GM19468 (cell line): ENCODE data around the gene CATSPERZ.

Experiments used
- ATAC-seq: cut with Tn5 transposase; IDR thresholded peaks from one replicate; pipeline ENCODE4 v1.9.1; 2021; ENCODE audit warnings: mild to moderate bottlenecking, moderate library complexity, moderate number of reproducible peaks; ENCODE audit not compliant: unreplicated experiment; ENCODE audit errors: extremely low read depth

The CATSPERZ gene, protein sequence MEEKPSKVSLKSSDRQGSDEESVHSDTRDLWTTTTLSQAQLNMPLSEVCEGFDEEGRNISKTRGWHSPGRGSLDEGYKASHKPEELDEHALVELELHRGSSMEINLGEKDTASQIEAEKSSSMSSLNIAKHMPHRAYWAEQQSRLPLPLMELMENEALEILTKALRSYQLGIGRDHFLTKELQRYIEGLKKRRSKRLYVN

DNA sequence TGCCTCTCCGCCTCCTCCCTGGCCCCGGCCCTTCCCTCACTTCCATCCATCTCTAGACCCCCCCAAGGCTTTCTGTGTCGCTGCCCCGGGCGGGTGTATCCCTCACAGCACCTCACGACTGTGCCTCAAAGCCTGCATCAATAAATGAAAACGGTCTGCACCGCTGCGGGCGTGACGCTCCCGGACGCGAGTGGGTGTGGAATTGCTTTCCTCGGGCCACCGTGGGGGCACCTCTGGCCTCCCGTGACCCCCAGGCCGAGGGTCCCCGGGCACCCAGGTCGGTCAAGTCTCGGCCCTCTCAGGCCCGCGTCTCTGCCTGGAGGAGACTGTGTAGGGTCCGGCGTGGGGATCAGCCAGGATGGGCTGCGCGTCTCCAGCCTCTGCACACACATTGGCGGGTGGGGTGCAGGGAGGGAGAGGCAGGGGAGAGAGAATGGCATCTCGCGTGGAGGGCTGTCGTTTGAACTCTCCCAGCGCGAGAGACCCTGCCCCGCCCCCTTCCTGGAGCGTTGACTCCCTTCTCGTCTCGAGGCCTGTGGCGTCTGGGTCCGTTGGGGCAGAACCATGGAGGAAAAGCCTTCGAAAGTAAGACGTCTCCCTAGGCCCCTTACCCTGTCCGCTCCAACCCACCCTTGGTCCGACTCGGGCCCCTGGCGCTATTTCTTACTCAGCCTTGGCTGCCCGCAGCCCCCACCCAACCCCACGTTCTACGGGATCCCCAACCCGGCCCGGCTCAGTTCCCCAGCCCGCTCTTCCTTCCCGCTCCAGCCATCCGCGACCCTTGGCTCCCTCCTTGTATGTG lies at the start of gene CATSPERZ:
TSS of gene CATSPERZ (plus strand) at position 512 of the 802 bp plus-strand sequence. CDS start at position 565, 53 bp downstream.
- ATAC-seq: no peak

DNA sequence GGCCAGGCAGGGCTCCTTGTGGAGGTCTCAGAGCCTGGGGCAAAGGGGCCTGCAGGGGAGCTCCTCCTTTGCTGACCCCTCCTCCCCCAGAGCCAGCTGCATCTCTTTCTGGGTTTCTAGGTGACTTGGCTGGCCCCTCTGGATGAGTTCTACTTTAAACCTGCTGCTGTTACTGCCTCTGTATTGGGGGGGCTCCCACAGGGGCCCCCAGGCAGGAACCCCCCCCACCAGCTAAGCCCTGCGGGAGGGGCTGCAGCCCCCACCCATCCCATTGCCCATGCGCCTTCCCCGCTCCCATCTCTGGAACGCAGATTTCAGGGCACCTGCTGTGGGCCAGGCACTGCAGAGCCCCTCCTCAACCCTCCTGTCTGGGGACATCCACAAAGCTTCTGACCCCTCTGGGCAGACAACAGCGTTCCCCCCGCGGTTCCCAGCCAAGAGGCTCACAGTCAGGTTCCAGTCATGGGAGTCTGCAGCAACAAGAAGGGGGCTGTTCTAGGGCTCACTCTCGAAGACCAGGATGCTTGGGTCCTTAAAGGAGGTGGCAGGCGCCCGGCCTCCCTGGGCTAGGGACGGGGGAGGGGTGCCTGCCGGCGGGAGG lies 49.6 kb upstream of the CATSPERZ start:
- no peak for ATAC-seq

DNA sequence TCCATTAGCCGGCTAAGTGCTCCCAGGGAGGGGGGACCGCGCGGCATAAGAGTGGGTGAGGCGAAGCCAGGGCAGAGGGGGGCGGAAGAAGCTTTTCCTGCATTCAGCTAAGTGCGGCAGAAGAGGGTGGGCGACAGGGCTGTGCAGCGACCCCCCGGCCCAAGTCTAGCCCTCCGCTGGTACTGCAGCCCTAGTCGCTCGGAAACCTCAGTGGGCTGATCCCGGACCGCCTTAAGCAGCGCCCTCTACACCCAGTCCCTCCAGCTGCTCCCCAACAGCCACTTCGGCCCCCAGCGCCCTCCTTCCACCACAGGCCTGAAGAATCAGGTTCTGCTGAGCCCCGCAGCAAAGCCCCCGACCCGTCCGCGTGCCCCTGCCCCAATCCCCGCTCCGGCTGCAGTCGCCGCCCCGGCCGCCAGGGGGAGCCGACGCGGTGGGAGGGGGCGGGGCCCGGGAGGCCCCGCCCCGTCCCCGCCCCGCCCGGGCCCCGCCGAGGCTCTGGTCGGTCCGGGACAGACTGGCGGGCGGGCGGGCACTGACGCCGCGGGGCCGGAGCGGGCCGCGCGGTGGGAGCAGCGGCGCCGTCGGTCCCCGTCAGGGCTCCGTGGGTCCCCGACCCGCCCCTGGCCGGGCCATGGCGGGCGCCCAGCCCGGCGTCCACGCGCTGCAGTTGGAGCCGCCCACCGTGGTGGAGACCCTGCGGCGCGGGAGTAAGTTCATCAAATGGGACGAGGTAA lies 49.0 kb upstream of the CATSPERZ start, which contains the start of gene PLCB3:
TSS of gene PLCB3 (plus strand) at position 515 of the 737 bp plus-strand sequence. CDS start at position 635, 120 bp downstream.
- ATAC-seq: no peak

DNA sequence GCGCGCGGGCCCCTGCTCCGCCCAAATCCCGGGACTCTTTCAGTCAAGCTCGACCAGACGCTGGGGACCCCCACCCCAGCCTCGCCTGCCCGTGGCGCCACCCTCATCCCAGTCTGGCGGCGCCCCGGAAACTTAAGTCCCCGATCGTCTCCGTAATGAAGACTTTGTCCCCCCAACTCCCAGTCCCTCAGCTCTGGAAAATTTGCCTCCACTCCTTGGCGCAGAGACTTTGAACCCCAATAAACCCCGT lies 48.5 kb upstream of the CATSPERZ start:
- no peak for ATAC-seq

DNA sequence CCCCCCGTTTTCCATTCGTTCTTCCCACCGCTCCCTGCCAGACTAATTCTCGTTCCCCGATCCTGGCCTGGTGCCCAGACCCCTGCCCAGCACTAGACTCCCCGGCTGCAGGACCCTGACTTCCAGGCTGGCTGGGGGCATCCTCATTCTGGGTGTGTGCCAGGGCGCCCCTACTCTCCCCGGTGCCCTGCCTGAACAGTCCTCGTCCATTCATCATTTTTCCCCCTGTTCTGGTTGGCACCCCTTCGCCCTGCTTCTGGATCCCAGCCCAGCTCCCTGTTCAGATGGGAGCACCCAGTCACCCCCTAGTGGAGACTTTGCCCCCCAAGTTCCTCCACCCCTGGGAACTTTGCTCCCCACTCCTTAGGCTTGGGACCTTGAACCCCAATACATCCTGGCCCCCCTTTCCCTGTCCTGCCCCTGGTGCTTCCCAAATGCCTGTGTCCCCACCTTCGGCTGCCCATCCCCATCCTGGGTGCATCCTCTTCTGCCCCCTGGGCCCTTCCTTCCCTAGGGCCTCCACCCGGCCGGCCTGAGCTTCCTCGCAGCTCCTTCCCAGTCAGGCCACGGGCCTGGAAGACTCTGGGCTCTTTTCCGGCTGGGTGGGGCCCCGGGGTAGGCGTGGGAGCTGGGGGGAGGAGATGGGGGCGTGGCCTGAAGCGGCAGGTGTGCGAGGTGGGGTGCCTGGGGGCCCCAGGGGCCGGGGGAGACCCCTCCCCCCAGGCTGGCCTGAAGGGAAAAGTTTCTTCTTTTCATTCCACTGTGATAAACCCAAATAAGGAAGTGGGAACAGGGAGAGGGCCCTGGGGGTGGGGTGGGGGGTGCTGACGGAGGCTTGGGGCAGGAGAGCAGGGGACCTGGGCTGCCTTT lies 47.9 kb upstream of the CATSPERZ start:
- ATAC-seq: no peak

GRCh38 chr11:64253043-64253442 lies 47.1 kb upstream of the CATSPERZ start:
- no peak for ATAC-seq

- ATAC-seq: no peak
These were observed 46.7 kb upstream of the CATSPERZ start for GRCh38 chr11:64253481-64253880.

DNA sequence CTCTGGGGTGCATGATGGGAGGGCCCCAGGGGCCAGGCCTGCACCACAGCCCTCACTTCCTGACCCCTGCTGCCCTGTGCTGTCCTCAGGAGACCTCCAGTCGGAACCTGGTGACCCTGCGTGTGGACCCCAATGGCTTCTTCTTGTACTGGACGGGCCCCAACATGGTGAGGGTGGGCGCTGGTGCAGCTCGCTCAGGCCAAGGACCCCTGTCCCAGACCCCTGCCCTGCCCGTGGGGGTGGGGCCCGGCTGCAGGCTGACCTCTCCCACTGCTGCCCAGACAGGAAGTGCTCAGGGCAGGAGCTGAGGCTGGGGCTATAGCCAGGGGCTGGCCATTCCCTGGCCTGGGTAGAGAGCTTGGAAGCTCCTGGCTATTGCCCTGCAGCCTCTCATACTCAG lies 45.8 kb upstream of the CATSPERZ start:
- no peak for ATAC-seq

- no peak for ATAC-seq
These were observed 44.7 kb upstream of the CATSPERZ start for GRCh38 chr11:64255135-64256128.

DNA sequence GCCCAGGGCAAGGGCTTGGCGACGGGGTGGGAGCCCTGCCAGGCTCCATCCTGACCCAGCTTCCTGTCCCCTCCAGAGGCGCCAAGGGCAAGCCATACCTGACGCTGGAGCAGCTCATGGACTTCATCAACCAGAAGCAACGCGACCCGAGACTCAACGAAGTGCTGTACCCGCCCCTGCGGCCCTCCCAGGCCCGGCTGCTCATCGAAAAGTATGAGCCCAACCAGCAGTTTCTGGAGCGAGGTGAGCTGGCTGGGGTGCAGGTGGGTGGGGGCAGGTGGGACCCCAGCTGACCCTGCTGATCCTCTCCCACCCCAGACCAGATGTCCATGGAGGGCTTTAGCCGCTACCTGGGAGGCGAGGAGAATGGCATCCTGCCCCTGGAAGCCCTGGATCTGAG lies 43.9 kb upstream of the CATSPERZ start:
- no peak for ATAC-seq

- no peak for ATAC-seq
These were observed 41.8 kb upstream of the CATSPERZ start for GRCh38 chr11:64258356-64258755.

- no peak for ATAC-seq
These were observed 41.1 kb upstream of the CATSPERZ start for GRCh38 chr11:64258946-64259532.

GRCh38 chr11:64259533-64260067 lies 40.6 kb upstream of the CATSPERZ start:
- no peak for ATAC-seq

- ATAC-seq: no peak
These were observed 39.9 kb upstream of the CATSPERZ start for GRCh38 chr11:64260147-64260708.

GRCh38 chr11:64261556-64262080 lies 38.5 kb upstream of the CATSPERZ start:
- ATAC-seq: no peak

DNA sequence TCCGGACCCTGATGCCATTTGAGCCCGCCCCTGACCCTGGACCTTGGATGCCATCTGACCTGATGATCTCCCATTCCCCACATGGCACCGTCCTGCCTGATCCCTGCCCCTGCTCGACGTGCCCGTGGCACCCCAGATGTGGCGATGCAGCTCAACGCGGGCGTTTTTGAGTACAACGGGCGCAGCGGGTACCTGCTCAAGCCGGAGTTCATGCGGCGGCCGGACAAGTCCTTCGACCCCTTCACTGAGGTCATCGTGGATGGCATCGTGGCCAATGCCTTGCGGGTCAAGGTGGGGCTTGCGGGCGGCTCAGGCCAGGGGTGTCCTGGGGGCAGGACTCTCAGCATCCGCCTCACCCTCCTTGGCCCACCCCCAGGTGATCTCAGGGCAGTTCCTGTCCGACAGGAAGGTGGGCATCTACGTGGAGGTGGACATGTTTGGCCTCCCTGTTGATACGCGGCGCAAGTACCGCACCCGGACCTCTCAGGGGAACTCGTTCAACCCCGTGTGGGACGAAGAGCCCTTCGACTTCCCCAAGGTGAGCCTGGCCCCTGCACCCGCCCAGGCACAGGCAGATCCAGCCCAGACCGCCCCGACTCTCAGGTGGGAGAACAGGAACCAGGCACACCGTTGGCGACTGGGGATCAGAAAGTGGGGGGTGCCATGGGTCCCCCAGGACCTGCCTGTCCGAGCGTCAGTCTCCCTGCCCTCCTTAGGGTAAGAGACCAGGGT lies 37.7 kb upstream of the CATSPERZ start:
- ATAC-seq: no peak
